Activated CD4-positive, CD25-positive, alpha-beta regulatory T cell treated with anti-CD3 and anti-CD28 coated beads, Interleukin-2, amount 50 U/mL, for 72 hours (primary cell): ENCODE results near the gene GCSAM.

Source experiments
- DNase-seq: peaks from one replicate; pipeline ENCODE4 v3.0.0; 2021

GCSAM gene

GRCh38 chr3:112097378-112097777 is 35.7 kb downstream of the GCSAM start:
- no peak for DNase-seq

GRCh38 chr3:112096176-112096575 is 36.9 kb downstream of the GCSAM start:
- no peak for DNase-seq

- DNase-seq, result no peak
Measured at GRCh38 chr3:112095731-112096130, 37.3 kb downstream of the GCSAM start.

GRCh38 chr3:112093180-112093522 is 39.9 kb downstream of the GCSAM start:
- DNase-seq, result no peak

- DNase-seq, result no peak
Measured at GRCh38 chr3:112092496-112093179, 40.4 kb downstream of the GCSAM start.

- DNase-seq, result no peak
Measured at GRCh38 chr3:112090887-112091586, 42.0 kb downstream of the GCSAM start.

- DNase-seq, result no peak
Measured at GRCh38 chr3:112089956-112090886, 42.8 kb downstream of the GCSAM start.

- no peak for DNase-seq
Measured at GRCh38 chr3:112088944-112089343, 44.1 kb downstream of the GCSAM start.

GRCh38 chr3:112087746-112088145 is 45.3 kb downstream of the GCSAM start:
- no peak for DNase-seq

GRCh38 chr3:112086875-112087524 is 46.0 kb downstream of the GCSAM start:
- DNase-seq, result no peak

- DNase-seq, result peak; percentile 66
Measured at GRCh38 chr3:112086076-112086854, 46.8 kb downstream of the GCSAM start, which contains the start of gene C3orf52. C3orf52 (plus strand) TSS chr3:112086389; CDS start chr3:112086408, 19 bp downstream.

GRCh38 chr3:112085735-112086075 is 47.3 kb downstream of the GCSAM start:
- no peak for DNase-seq

GRCh38 chr3:112084980-112085705 is 47.9 kb downstream of the GCSAM start:
- no peak for DNase-seq

GRCh38 chr3:112083239-112083638 is 49.8 kb downstream of the GCSAM start:
- no peak for DNase-seq

- DNase-seq, result no peak
Measured at GRCh38 chr3:112078125-112079083, 54.6 kb downstream of the GCSAM start.

GRCh38 chr3:112074616-112075497 is 58.2 kb downstream of the GCSAM start:
- no peak for DNase-seq

- DNase-seq, result no peak
Measured at GRCh38 chr3:112074006-112074405, 59.0 kb downstream of the GCSAM start.

GRCh38 chr3:112072387-112073060 is 60.5 kb downstream of the GCSAM start:
- peak; percentile 56 for DNase-seq
